GM12878 (cell line): ENCODE measurements around the gene COA5. TPM values are rescaled to one million over a fixed set of nuclear protein-coding genes. Genes with fewer than 3 reads are reported as not detected.

Experiments
- BHLHE40 ChIP-seq, 2 experiments: fragments of 450-650 bp in 1 of 2; IDR thresholded peaks; 2 replicates each; pipeline ENCODE4 v1.6.1; 2011 to 2017; ENCODE audit warnings: low read depth in 2 of 2, borderline replicate concordance in 1 of 2, improper control_type of control experiment in 1 of 2, low read length in 1 of 2, mild to moderate bottlenecking in 1 of 2
- CBFB ChIP-seq: IDR thresholded peaks from 2 replicates; pipeline ENCODE4 v1.6.1; 2016; ENCODE audit warnings: antibody characterized with exemption, low read depth
- CEBPB ChIP-seq, 2 experiments: fragments of 150-350 bp in 1 of 2; IDR thresholded peaks; 2 replicates each; pipeline ENCODE4 v1.6.1; 2012 to 2014; ENCODE audit warnings: low read depth in 2 of 2, low read length in 2 of 2, borderline replicate concordance in 1 of 2, inconsistent platforms in 1 of 2
- EP300 ChIP-seq, 2 experiments: fragments of 150-350 bp in 1 of 2; IDR thresholded peaks; 2 replicates each; pipeline ENCODE4 v1.6.1; 2011 to 2012; ENCODE audit warnings: low read depth in 2 of 2, low read length in 2 of 2, borderline replicate concordance in 1 of 2, improper control_type of control experiment in 1 of 2, inconsistent platforms in 1 of 2; ENCODE audit not compliant: control insufficient read depth in 1 of 2
- KDM1A ChIP-seq: fragments of 200-600 bp; sonication (generic); IDR thresholded peaks from 2 replicates; pipeline ENCODE4 v1.6.1; 2016; ENCODE audit warnings: borderline replicate concordance
- MXI1 ChIP-seq: fragments of 150-350 bp; IDR thresholded peaks from 2 replicates; pipeline ENCODE4 v1.6.1; 2011; ENCODE audit warnings: low read depth, mild to moderate bottlenecking, inconsistent platforms, low read length, improper control_type of control experiment
- NBN ChIP-seq: fragments of 450-650 bp; IDR thresholded peaks from 2 replicates; pipeline ENCODE4 v1.6.1; 2016
- NFIC ChIP-seq: IDR thresholded peaks from 2 replicates; pipeline ENCODE4 v1.6.1; 2012; ENCODE audit warnings: low read depth, mild to moderate bottlenecking, inconsistent platforms, low read length, moderate library complexity
- POU2F2 ChIP-seq: IDR thresholded peaks from 3 replicates; pipeline ENCODE4 v1.6.1; 2011; ENCODE audit warnings: low read depth, mild to moderate bottlenecking, low read length, borderline replicate concordance
- RBBP5 ChIP-seq: fragments of 200-600 bp; sonication (generic); conservative IDR thresholded peaks from 2 replicates; pipeline ENCODE4 v1.6.1; 2016
- TCF3 ChIP-seq: IDR thresholded peaks from 2 replicates; pipeline ENCODE4 v1.6.1; 2012; ENCODE audit warnings: low read depth, mild to moderate bottlenecking, low read length, borderline replicate concordance; ENCODE audit not compliant: insufficient read depth
- polyA plus RNA-seq, 11 experiments: library from polyadenylated mRNA; depleted of rRNA in 4 of 11; unstranded in 6 of 11; stranded (reverse) in 5 of 11; fragments of >200 nt; fragmentation: Nextera tagmentation in 4 of 11; fragmentation: Illumina TruSeq in 1 of 11; extraction: Ambion mirVana in 4 of 11; extraction: Trizol in 1 of 11; gene quantifications; 1 replicate in 1 of 11; 2 replicates in 10 of 11; pipeline versions ENCODE4 v1.2.1 to v1.2.3, GENCODE V29; 2011 to 2016; ENCODE audit warnings: inconsistent platforms in 2 of 11, missing spikeins in 2 of 11, low read depth in 1 of 11
- total RNA-seq, 4 experiments: library from RNA; depleted of rRNA in 3 of 4; stranded (reverse); fragments of >200 nt in 3 of 4; fragmentation: Illumina TruSeq in 1 of 4; extraction: Trizol in 1 of 4; gene quantifications; 2 replicates each; pipeline versions ENCODE4 v1.2.1 to v1.2.3, GENCODE V29; 2013 to 2021
- TF ChIP-seq, protein P1 (sequence below): fragments of 450-650 bp; IDR thresholded peaks from 2 replicates; pipeline ENCODE4 v1.6.1; 2017; ENCODE audit warnings: mild to moderate bottlenecking, moderate library complexity
- TF ChIP-seq, protein P2 (sequence below): IDR thresholded peaks from 2 replicates; pipeline ENCODE4 v1.6.1; 2012; ENCODE audit warnings: improper control_type of control experiment, low read depth, low read length; ENCODE audit not compliant: insufficient replicate concordance
- TF ChIP-seq, protein P3 (sequence below): fragments of 450-650 bp; IDR thresholded peaks from 2 replicates; pipeline ENCODE4 v1.6.1; 2018; ENCODE audit warnings: borderline replicate concordance, mild to moderate bottlenecking; ENCODE audit not compliant: partially characterized antibody
- TF ChIP-seq, protein P4 (sequence below): fragments of 450-650 bp; IDR thresholded peaks from 2 replicates; pipeline ENCODE4 v1.6.1; 2014; ENCODE audit warnings: mild to moderate bottlenecking

COA5 gene
- total and polyA plus RNA-seq, 10 of the 15 experiments (the other 5 are each of a cell fraction or from before 2014, with no cell fraction given), result 20.7 to 63.3 (median 37.9) TPM

DNA sequence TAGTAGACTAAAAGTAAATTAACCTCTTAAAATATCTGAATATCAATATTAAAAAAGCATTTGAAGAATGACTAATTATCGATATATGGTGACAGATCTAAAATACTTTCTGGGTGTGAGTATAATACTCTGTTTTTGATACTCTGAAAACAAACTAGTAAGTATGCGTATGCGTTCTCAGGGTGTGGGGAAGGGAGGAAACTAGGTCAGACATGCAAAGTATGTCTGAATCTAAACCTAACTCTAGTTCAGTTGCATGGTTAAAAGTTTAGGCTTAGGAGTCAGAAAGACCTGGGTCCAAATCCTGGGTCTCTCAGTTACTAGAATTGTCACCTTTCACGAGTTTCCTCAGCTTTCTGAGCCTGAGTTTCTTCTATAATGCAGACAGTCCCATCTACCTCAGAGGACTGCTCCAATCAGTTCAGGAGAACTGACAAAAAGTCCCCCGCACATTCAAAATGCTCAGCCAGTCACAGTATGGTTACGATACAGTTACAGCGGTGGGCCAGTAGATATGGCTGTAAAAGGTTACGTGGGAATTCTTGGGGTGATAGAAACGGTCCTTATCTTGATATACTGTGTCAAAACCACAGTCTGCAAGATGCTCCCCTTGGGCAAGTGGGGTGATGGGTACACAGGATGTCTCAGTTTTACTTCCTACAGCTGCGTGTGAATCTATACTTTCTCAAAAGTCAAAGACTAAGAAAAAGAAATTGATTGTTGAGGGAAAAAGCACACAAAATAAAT lies 29.3 kb upstream of the COA5 start (continued):
- TF ChIP-seq, protein P1, sequence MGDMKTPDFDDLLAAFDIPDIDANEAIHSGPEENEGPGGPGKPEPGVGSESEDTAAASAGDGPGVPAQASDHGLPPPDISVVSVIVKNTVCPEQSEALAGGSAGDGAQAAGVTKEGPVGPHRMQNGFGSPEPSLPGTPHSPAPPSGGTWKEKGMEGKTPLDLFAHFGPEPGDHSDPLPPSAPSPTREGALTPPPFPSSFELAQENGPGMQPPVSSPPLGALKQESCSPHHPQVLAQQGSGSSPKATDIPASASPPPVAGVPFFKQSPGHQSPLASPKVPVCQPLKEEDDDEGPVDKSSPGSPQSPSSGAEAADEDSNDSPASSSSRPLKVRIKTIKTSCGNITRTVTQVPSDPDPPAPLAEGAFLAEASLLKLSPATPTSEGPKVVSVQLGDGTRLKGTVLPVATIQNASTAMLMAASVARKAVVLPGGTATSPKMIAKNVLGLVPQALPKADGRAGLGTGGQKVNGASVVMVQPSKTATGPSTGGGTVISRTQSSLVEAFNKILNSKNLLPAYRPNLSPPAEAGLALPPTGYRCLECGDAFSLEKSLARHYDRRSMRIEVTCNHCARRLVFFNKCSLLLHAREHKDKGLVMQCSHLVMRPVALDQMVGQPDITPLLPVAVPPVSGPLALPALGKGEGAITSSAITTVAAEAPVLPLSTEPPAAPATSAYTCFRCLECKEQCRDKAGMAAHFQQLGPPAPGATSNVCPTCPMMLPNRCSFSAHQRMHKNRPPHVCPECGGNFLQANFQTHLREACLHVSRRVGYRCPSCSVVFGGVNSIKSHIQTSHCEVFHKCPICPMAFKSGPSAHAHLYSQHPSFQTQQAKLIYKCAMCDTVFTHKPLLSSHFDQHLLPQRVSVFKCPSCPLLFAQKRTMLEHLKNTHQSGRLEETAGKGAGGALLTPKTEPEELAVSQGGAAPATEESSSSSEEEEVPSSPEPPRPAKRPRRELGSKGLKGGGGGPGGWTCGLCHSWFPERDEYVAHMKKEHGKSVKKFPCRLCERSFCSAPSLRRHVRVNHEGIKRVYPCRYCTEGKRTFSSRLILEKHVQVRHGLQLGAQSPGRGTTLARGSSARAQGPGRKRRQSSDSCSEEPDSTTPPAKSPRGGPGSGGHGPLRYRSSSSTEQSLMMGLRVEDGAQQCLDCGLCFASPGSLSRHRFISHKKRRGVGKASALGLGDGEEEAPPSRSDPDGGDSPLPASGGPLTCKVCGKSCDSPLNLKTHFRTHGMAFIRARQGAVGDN, result peak; percentile 44; the same call in 1 of the 2 replicates
- TF ChIP-seq, protein P2, sequence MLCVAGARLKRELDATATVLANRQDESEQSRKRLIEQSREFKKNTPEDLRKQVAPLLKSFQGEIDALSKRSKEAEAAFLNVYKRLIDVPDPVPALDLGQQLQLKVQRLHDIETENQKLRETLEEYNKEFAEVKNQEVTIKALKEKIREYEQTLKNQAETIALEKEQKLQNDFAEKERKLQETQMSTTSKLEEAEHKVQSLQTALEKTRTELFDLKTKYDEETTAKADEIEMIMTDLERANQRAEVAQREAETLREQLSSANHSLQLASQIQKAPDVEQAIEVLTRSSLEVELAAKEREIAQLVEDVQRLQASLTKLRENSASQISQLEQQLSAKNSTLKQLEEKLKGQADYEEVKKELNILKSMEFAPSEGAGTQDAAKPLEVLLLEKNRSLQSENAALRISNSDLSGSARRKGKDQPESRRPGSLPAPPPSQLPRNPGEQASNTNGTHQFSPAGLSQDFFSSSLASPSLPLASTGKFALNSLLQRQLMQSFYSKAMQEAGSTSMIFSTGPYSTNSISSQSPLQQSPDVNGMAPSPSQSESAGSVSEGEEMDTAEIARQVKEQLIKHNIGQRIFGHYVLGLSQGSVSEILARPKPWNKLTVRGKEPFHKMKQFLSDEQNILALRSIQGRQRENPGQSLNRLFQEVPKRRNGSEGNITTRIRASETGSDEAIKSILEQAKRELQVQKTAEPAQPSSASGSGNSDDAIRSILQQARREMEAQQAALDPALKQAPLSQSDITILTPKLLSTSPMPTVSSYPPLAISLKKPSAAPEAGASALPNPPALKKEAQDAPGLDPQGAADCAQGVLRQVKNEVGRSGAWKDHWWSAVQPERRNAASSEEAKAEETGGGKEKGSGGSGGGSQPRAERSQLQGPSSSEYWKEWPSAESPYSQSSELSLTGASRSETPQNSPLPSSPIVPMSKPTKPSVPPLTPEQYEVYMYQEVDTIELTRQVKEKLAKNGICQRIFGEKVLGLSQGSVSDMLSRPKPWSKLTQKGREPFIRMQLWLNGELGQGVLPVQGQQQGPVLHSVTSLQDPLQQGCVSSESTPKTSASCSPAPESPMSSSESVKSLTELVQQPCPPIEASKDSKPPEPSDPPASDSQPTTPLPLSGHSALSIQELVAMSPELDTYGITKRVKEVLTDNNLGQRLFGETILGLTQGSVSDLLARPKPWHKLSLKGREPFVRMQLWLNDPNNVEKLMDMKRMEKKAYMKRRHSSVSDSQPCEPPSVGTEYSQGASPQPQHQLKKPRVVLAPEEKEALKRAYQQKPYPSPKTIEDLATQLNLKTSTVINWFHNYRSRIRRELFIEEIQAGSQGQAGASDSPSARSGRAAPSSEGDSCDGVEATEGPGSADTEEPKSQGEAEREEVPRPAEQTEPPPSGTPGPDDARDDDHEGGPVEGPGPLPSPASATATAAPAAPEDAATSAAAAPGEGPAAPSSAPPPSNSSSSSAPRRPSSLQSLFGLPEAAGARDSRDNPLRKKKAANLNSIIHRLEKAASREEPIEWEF, result peak; percentile 71
- 0 out of 2 replicates have a peak, but pooled peaks have one; percentile 17 for TF ChIP-seq NBN
- no peak for TF ChIP-seq TCF3
- no peak for TF ChIP-seq RBBP5
- TF ChIP-seq, protein P3, sequence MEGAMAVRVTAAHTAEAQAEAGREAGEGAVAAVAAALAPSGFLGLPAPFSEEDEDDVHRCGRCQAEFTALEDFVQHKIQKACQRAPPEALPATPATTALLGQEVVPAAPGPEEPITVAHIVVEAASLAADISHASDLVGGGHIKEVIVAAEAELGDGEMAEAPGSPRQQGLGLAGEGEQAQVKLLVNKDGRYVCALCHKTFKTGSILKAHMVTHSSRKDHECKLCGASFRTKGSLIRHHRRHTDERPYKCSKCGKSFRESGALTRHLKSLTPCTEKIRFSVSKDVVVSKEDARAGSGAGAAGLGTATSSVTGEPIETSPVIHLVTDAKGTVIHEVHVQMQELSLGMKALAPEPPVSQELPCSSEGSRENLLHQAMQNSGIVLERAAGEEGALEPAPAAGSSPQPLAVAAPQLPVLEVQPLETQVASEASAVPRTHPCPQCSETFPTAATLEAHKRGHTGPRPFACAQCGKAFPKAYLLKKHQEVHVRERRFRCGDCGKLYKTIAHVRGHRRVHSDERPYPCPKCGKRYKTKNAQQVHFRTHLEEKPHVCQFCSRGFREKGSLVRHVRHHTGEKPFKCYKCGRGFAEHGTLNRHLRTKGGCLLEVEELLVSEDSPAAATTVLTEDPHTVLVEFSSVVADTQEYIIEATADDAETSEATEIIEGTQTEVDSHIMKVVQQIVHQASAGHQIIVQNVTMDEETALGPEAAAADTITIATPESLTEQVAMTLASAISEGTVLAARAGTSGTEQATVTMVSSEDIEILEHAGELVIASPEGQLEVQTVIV, result no peak
- no peak for TF ChIP-seq POU2F2
- TF ChIP-seq MXI1, result no peak
- peak; percentile 77 for TF ChIP-seq NFIC
- TF ChIP-seq BHLHE40 (IDR thresholded peaks at IDR 0.05; ENCODE audit: borderline replicate concordance in 1 of 2, low read depth in 2 of 2, low read length in 1 of 2), result no peak
- no peak for TF ChIP-seq CEBPB (IDR thresholded peaks at IDR 0.05; ENCODE audit: borderline replicate concordance in 1 of 2, low read depth in 2 of 2, low read length in 2 of 2)
- TF ChIP-seq EP300 (IDR thresholded peaks at IDR 0.05; ENCODE audit: borderline replicate concordance in 1 of 2, control insufficient read depth in 1 of 2, low read depth in 2 of 2, low read length in 2 of 2), result peak in 1 of 2 experiments; percentile 51; a peak in 2 of 4 replicates
- TF ChIP-seq, protein P4, sequence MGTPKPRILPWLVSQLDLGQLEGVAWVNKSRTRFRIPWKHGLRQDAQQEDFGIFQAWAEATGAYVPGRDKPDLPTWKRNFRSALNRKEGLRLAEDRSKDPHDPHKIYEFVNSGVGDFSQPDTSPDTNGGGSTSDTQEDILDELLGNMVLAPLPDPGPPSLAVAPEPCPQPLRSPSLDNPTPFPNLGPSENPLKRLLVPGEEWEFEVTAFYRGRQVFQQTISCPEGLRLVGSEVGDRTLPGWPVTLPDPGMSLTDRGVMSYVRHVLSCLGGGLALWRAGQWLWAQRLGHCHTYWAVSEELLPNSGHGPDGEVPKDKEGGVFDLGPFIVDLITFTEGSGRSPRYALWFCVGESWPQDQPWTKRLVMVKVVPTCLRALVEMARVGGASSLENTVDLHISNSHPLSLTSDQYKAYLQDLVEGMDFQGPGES, result no peak
- no peak for TF ChIP-seq KDM1A
- TF ChIP-seq CBFB, result no peak
